ENCODE measurements around the gene FCHO1.

FCHO1 gene

DNA sequence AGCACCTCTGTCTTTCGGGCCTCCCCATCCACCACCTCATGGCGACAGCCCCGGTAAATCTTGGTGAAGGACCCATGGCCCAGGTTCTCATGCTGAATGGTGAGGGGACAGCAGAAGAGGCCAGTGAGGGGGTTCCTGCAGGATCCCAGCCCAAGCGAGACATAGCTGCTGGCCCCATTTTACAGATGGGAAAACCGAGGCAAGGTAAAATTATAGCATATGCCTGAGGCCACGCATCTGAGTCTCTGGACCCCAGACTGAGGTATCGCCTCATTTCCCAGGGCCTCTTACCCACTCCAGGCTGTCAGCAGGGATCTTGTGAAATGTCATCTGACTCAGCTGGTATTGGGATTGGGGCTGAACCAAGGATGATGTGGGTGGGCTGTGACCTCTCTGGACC lies 86.7 kb downstream of the FCHO1 start:
- Histone ChIP-seq H3K9me3 (ENCODE audit: control insufficient read depth, low read length) (no peaks in the 10 kb centered on the region), H3K27me3 (replicated peaks; ENCODE audit: control insufficient read depth, insufficient read depth, low read length, poor library complexity, severe bottlenecking) (no peaks in the 10 kb centered on the region), H3K4me1 (ENCODE audit: control insufficient read depth, insufficient read depth, low read length, poor library complexity, severe bottlenecking) (no peaks in the 10 kb centered on the region), H3K4me3 (ENCODE audit: insufficient read depth, low read depth, low read length, poor library complexity, severe bottlenecking) (no peak overlapping the region), H3K36me3 (ENCODE audit: control insufficient read depth, insufficient read depth, low read length) (peaks cover 88% of the 10 kb centered on the region), H3K27ac (ENCODE audit: insufficient read depth, low read length, poor library complexity, severe bottlenecking) (no peak overlapping the region)
- no peak for DNase-seq
